ENCODE measurements around the gene DPCD.
"Not testable (repeated sequence)": the region's sequence is repeated elsewhere in the genome, so short reads cannot be mapped to it uniquely, and the experiment has no call there.

DPCD gene

GRCh38 chr10:101618871-101619270, 30.8 kb downstream of the DPCD start:
- no peak for DNase-seq (ENCODE audit: low spot score)

GRCh38 chr10:101619983-101620382, 31.9 kb downstream of the DPCD start:
- no peak for DNase-seq (ENCODE audit: low spot score)

- no peak for DNase-seq (ENCODE audit: low spot score)
These were observed 35.4 kb downstream of the DPCD start for GRCh38 chr10:101623528-101623927.

- DNase-seq (ENCODE audit: low spot score), result no peak
These were observed 36.5 kb downstream of the DPCD start for GRCh38 chr10:101624526-101625102.

DNA sequence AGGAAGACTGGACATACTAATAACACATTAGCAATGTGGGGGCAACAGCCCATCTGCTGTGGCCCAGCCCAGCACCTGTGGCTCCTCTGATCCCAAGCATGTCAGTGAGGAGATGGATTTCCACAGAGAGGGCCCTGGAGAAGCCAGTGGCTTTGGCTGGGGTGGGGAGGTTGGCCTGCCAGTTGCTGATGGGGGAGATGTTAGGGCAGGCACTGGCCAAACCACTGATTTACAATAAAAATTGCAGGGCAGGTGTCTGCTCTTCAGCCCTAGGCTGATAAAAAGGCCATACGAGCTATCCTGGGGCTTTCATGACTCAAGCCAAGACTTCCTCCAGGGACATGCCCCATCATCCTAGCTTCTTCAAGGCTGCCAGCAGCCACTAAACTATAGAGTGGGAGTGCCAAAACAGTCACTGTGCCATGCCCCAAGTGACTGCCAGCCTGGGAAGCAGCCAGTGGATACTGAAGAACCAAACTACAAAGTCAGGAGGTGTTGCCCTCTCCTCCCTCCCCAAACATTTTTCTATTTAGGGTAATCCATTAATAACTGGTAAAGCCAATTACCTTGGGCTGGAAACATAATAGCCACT, 37.8 kb downstream of the DPCD start:
- no peak for DNase-seq (ENCODE audit: low spot score)

DNA sequence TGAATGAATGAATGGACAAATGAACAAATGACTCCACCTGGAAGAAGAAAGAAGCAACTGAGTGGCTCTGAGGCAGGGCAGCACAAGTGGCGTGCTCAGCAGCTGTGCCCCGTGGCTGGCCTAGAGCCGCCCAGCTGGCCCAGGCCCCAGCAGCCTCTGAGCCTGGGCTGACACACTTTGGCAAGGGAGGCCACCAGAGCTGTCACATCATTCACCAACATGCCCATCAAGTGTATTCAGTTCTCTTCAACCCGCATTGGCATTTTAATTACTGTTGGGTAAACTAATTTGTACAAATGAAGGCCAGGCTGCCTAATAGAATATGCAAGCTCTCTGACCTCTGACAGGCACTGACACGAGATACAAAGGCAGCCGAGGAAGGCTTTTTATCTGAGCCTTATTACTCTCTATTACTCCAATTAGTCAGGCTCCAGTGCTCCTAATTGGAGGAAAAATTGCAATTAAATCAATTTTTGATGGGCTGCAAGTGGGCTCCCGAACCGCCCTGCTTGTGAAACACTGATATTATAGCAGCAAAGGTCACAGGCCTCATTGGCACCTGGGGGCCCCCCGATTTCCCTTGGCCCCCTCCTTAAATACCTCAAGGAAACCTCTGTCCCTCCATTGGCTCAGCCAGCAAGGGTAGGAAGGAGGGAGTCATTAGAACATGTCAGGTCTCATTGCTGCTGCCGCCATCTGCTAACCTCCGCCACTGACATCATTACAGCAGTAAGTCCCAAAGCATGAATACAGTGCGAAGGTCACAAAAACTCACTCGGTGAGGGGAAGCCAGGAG, 41.9 kb downstream of the DPCD start:
- DNase-seq (ENCODE audit: low spot score), result no peak

GRCh38 chr10:101630633-101630920, 42.5 kb downstream of the DPCD start:
- no peak for DNase-seq (ENCODE audit: low spot score)

DNA sequence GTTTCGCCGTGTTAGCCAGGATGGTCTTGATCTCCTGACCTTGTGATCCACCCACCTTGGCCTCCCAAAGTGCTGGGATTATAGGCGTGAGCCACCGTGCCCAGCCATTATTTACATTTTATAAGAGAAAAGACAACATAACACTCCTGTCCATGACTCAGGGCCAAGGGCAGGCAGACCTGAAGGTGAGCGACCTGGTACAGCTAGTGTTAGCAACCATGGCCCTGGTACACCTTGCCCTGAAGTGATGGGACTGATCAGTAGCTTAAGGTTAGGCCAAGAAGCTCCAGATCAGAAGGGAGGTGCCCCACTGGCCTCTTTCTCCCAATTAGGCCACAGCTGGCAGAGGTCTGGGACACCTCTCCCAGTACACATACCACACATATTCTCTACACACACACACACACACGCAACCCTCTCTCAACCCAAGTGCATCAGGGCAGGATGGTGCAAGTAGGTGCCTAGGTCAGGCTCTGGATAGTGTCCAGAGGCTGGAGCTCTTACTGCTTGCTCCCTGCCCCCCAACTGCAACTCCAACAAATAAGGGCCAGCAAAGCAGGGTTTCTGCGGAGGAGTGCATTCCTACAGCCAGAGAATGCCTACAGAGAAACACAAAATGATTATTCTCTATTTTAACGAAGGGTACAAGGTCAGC, 43.8 kb downstream of the DPCD start:
- no peak for DNase-seq (ENCODE audit: low spot score)

DNA sequence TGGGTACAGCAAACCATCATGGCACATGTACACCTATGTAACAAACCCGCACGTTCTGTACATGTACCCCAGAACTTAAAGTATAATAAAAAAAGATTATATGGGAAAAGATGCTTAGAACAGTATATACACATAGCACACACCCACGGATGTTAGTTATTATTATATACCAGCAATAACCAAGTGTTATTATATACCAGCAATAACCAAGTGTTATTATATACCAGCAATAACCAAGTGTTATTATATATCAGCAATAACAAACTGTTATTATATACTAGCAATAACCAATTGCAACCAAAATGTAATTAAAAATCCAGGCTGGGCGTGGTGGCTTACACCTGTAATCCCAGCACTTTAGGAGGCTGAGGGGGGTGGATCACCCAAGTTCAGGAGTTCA, 45.4 kb downstream of the DPCD start:
- DNase-seq (ENCODE audit: low spot score), result not testable (repeated sequence)

DNA sequence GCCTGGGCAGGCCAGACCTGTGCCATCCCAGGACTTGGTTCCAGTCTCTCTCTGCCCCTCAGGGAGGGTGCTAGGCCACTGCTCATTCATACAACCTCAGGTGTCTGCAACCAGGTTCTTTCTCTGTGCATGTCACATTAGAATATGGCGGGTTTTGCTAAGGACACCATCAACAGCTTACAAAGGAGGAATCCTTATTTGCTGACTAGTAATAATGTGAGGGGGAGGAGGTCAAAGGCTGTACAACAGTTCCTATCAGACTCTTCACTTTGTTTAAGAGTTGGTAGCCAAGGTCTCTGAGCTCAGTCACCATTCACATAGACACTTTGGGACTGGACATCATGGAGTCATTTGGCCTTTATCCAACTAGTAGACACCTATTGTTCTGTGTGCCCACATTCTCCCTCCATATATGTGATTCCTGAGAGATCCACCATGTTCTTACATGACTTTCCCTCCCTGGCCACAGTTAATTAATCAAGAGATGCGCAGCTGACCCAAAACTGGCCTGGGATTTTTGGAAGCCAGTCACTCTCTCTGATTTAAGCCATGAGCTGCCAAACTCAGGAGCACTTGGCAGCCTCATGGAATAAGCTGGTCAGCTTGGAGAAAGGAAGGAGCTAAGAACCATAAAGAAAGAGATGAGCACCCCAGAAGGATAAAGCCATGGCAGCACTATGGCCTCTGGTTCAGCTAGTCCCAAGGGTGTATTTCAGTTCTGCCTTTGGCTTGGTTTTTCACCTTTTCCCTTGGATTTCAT, 51.2 kb downstream of the DPCD start:
- DNase-seq (ENCODE audit: low spot score), result no peak

- DNase-seq (ENCODE audit: low spot score), result no peak
These were observed 55.4 kb downstream of the DPCD start for GRCh38 chr10:101643546-101643945.

GRCh38 chr10:101644002-101644401, 55.9 kb downstream of the DPCD start:
- no peak for DNase-seq (ENCODE audit: low spot score)

DNA sequence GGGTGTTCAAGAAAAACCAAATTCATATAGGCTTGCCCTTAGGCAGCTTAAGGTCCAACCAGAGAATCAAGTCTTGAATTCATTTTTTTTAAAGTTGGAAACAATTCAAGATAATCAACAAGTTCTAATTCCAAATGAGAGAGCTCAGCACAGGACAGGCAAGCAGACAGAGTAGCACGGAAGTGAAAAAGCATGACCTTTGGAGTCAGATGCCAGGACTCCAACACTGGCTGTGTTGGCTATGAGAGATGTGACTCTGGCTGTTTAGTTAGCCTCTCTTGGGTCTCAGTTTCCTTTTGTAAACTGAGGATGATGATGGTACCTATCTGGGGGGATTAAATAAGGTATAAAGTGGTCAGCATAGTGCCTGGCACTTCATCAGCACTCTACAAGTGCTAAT, 57.5 kb downstream of the DPCD start:
- no peak for DNase-seq (ENCODE audit: low spot score)

GRCh38 chr10:101646364-101646763, 58.2 kb downstream of the DPCD start:
- DNase-seq (ENCODE audit: low spot score), result no peak

- DNase-seq (ENCODE audit: low spot score), result no peak
These were observed 59.1 kb downstream of the DPCD start for GRCh38 chr10:101647255-101647654.

DNA sequence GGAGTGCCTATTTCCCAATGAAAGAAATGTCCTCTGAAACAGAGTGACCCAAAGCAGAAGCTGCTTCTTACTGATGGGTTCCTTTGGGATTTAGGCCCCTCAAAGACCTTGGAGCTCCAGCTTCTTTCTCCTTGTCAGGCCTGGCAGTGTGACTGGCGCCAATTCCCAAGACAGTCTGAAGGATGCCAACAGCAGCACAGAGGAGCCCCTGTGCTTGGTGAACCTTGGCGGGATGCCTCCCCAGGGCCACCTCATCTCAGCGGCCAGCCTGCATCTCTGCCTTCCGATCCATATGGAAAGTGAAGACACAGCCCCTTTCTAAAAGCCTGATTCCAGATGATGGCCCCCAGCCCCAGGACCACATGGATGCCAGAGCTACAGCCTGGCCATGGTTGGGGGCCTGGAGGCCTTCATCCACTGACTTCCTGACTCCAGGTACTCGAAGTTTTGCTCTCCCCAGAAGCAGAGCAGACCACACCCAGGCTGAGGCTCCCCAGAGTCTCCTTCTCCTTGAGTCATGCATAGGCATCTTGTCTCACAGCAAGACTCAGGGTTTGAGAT, 61.5 kb downstream of the DPCD start:
- DNase-seq (ENCODE audit: low spot score), result no peak

DNA sequence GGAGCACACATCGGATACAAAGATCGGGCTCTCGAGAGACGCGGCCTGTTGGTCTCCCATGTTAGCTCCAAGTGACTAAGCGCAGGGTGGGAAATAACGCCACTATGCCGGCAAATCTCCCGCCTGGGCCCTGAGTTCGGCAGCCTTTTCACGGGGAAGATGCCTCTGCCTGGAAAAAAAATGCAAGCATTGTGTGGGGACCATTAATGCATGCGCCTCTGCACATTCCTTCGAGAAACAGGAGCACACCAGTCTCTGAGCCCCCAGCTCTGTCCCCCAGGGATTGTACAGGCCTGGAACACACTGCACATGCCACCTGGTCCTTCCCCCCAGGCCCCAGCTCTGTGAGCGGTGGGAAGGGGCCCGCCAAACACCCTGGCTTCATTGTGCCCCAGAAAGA, 62.7 kb downstream of the DPCD start:
- DNase-seq (ENCODE audit: low spot score), result no peak

- no peak for DNase-seq (ENCODE audit: low spot score)
These were observed 63.2 kb downstream of the DPCD start for GRCh38 chr10:101651336-101651735.

GRCh38 chr10:101653536-101653935, 65.4 kb downstream of the DPCD start:
- no peak for DNase-seq (ENCODE audit: low spot score)

GRCh38 chr10:101655570-101655969, 67.4 kb downstream of the DPCD start:
- no peak for DNase-seq (ENCODE audit: low spot score)

DNA sequence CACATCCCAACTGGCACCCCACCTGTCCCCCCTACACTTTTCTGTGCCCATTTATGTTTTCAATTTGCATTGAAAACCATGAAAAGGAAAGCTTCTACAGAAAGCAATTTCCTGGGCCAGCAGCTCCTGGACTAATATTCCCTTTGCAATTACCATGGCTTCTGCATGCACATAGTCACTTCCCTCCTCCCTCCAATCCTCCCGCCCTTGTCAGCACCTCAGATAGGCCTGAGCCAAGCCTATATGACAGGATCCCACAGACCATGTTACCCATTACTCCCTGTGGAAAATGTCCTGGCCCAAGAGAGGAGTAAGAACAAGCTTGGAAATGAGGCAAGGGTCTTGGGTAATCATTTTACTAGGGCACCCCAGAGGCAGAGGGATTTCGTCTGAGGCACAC, 68.8 kb downstream of the DPCD start:
- DNase-seq (ENCODE audit: low spot score), result no peak

DNA sequence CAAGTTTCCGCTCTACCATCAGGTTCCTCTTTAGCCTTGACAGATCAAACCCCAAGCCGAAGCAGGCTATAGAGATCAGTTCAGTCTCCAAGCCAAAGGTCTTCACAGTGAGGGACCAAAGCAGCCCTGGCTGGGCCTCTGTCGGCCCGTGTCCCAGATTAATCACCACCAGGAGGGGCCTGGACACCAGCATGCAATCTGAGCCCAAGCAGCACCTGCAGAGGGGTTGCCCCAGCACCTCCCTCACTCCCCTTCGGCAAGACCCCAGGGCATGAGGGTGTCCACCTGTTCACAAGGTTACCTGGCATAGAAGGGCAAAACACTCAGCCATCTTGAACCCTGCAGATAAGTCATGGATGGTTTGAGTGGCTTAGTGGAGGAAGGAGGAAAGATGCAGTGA, 70.9 kb downstream of the DPCD start:
- DNase-seq (ENCODE audit: low spot score), result no peak

Data from CD4-positive, alpha-beta T cell treated with Interleukin-2 at 100 ng/mL for 4 hours (primary cell).